AG09309 (cell line): ENCODE measurements around the gene ALOX5AP.

Experiments used
- DNase-seq: peaks from one replicate; pipeline ENCODE4 v3.0.0-alpha.2; 2010; ENCODE audit warnings: low read depth
- H3K4me3 ChIP-seq: 2 replicates; pipeline ENCODE4 v1.5.1; 2011; ENCODE audit warnings: mild to moderate bottlenecking, low read depth, low read length, moderate library complexity; ENCODE audit not compliant: control insufficient read depth
- CTCF ChIP-seq: IDR thresholded peaks from 2 replicates; pipeline ENCODE4 v1.5.1; 2011; ENCODE audit warnings: mild to moderate bottlenecking, low read depth, low read length, inconsistent platforms; ENCODE audit not compliant: insufficient read depth, control insufficient read depth; ENCODE audit errors: missing control alignments

ALOX5AP gene

GRCh38 chr13:30712536-30713532 lies 22.5 kb upstream of the ALOX5AP start:
- no peak for DNase-seq
- no peak for TF ChIP-seq CTCF
- H3K4me3 ChIP-seq: no peak overlapping the region

GRCh38 chr13:30714629-30715371 lies 20.5 kb upstream of the ALOX5AP start:
- TF ChIP-seq CTCF: no peak
- no peak for DNase-seq
- H3K4me3 ChIP-seq: no peak overlapping the region

GRCh38 chr13:30715372-30715756 lies 20.0 kb upstream of the ALOX5AP start:
- TF ChIP-seq CTCF: no peak
- no peak for DNase-seq
- H3K4me3 ChIP-seq: no peak overlapping the region

GRCh38 chr13:30715837-30716236 lies 19.5 kb upstream of the ALOX5AP start:
- no peak overlapping the region for H3K4me3 ChIP-seq
- no peak for DNase-seq
- TF ChIP-seq CTCF: no peak

GRCh38 chr13:30718661-30719524 lies 16.4 kb upstream of the ALOX5AP start:
- TF ChIP-seq CTCF: no peak
- peak; percentile 64 for DNase-seq
- no peak overlapping the region for H3K4me3 ChIP-seq

GRCh38 chr13:30719525-30719914 lies 15.8 kb upstream of the ALOX5AP start:
- H3K4me3 ChIP-seq: no peak overlapping the region
- DNase-seq: no peak
- TF ChIP-seq CTCF: no peak
